RWPE2 (cell line): ENCODE results near the gene BTBD9.

Source experiments
- ATAC-seq: fragments of 200-7000 bp; cut with Tn5 transposase; 3 replicates; pipeline ENCODE4 v1.9.1; 2021; ENCODE audit warnings: low read depth
- DNase-seq: peaks from one replicate; pipeline ENCODE4 v3.0.0-alpha.2; 2020; ENCODE audit warnings: low spot score
- H3K27ac ChIP-seq: fragments of 450-650 bp; 2 replicates; pipeline ENCODE4 v1.5.1; 2017; ENCODE audit warnings: mild to moderate bottlenecking; ENCODE audit not compliant: poor library complexity, severe bottlenecking
- H3K27me3 ChIP-seq: fragments of 250-450 bp; sonication (Bioruptor Pico); 2 replicates; pipeline ENCODE4 v1.5.1; 2021; ENCODE audit warnings: mild to moderate bottlenecking, moderate library complexity; ENCODE audit not compliant: insufficient read depth, poor library complexity, severe bottlenecking
- H3K36me3 ChIP-seq: fragments of 250-450 bp; sonication (Bioruptor Pico); 2 replicates; pipeline ENCODE4 v1.5.1; 2020; ENCODE audit warnings: low read depth, mild to moderate bottlenecking, moderate library complexity
- H3K4me1 ChIP-seq: fragments of 250-450 bp; sonication (Bioruptor Pico); 2 replicates; pipeline ENCODE4 v1.5.1; 2021; ENCODE audit warnings: mild to moderate bottlenecking, moderate library complexity; ENCODE audit not compliant: insufficient read depth, poor library complexity, severe bottlenecking
- H3K4me3 ChIP-seq: fragments of 250-450 bp; sonication (Bioruptor Pico); 2 replicates; pipeline ENCODE4 v1.5.1; 2021; ENCODE audit warnings: mild to moderate bottlenecking, moderate library complexity; ENCODE audit not compliant: severe bottlenecking
- H3K9me3 ChIP-seq: fragments of 250-450 bp; sonication (Bioruptor Pico); 2 replicates; pipeline ENCODE4 v1.5.1; 2021; ENCODE audit warnings: mild to moderate bottlenecking, moderate library complexity; ENCODE audit not compliant: severe bottlenecking
- CTCF ChIP-seq: fragments of 450-650 bp; IDR thresholded peaks from one replicate; pipeline ENCODE4 v1.5.1; 2017; ENCODE audit warnings: mild to moderate bottlenecking, moderate library complexity; ENCODE audit not compliant: poor library complexity, severe bottlenecking

BTBD9 gene

DNA sequence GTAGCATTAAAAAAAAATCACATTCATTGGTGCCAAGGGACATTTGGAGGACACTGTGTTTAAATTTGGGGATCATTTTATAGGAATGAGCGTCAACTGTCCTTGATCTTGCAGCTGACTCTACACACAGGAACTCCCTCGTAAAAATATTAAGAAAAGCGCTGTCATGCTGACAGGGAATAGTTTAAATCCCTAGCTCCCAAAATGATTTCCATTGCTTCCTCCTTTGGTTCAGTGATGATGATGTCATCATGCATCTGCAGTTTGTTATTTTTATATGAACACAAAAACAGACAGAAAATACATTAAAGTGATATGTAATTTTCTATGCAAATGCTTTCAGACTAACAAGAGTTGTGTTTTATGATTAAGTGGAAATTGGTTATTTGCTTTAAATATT is 275.6 kb downstream of the BTBD9 start:
- TF ChIP-seq CTCF: no peak

DNA sequence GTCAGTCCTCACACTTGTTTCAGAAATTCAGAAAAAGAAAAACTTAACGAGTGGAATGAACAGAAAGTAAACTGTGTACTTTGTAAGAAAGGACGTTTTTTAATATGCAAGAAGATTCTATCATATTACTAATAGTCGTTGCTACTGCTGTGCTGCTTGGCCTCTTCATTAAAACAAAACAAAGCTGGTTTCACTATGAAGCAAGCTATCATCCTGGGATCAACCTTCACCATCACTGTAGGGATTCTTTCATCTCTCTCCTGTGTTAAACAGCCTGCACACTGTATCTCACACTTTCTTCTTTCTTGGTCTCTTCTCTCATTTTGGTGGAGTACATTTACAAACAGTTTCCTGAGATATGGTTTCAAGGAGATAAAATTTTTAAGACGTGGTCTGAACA is 284.2 kb downstream of the BTBD9 start:
- TF ChIP-seq CTCF: no peak
- no peaks in the 10 kb centered on the region for H3K9me3 ChIP-seq

More for the DNA sequence above, 275.6 kb downstream of the BTBD9 start:
- Histone ChIP-seq H3K4me1 (no peaks in the 10 kb centered on the region), H3K27me3 (no peaks in the 10 kb centered on the region), H3K9me3 (no peaks in the 10 kb centered on the region), H3K4me3 (no peak overlapping the region), H3K36me3 (no peaks in the 10 kb centered on the region), H3K27ac (no peak overlapping the region)
- DNase-seq: no peak
- ATAC-seq: no peak

DNA sequence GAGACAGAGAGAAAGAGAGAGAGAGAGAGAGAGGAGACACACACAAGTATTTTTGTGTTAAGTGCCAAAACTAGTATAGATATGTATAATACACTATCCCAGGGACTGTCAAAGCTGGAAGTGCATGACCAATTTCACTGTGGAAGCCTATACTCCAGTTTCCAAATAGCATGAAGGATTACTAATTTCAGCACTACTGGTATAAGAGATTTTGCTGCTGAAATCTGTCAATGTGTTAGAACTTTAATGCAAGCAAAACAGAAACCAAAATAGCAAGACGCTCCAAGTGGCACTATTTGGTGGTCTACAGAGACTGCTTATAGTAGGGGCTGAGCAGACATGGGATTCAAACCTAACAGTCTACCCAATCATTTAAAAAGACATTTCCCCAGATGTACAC is 284.8 kb downstream of the BTBD9 start:
- Histone ChIP-seq H3K27ac (no peak overlapping the region), H3K27me3 (no peaks in the 10 kb centered on the region), H3K4me1 (no peaks in the 10 kb centered on the region), H3K4me3 (no peak overlapping the region), H3K9me3 (no peaks in the 10 kb centered on the region), H3K36me3 (no peaks in the 10 kb centered on the region)
- no peak for TF ChIP-seq CTCF
- no peak for DNase-seq
- no peak for ATAC-seq

More for the DNA sequence above, 284.2 kb downstream of the BTBD9 start:
- DNase-seq: no peak
- Histone ChIP-seq H3K27me3 (no peaks in the 10 kb centered on the region), H3K4me1 (no peaks in the 10 kb centered on the region), H3K4me3 (no peak overlapping the region), H3K27ac (no peak overlapping the region), H3K36me3 (no peaks in the 10 kb centered on the region)
- ATAC-seq: no peak

DNA sequence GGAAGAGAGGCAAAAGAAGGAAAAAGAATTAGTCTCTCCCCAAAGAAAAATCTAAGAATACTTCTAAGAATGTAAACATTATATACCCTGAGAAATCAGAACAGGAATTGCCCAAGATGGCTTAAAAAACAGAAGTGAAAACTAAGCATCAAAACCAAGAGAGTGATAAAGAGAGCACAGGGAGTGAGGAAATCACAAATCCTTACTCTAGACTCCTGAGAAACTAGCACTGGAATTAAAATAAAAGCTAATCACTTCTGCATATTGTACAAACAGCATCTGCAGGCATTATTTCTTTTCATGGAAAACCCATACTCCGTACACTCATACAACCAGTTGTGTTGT is 285.7 kb downstream of the BTBD9 start:
- no peaks in the 10 kb centered on the region for H3K27me3 ChIP-seq
- no peak for TF ChIP-seq CTCF
- DNase-seq (no peak), ATAC-seq (no peak)
- no peak overlapping the region for H3K4me3 ChIP-seq
- no peaks in the 10 kb centered on the region for H3K4me1 ChIP-seq
- H3K36me3 ChIP-seq: no peaks in the 10 kb centered on the region
- no peak overlapping the region for H3K27ac ChIP-seq
- no peaks in the 10 kb centered on the region for H3K9me3 ChIP-seq

GRCh38 chr6:38353310-38354036 is 286.3 kb downstream of the BTBD9 start:
- ATAC-seq (no peak), DNase-seq (no peak)
- H3K27me3 ChIP-seq: no peaks in the 10 kb centered on the region
- H3K27ac ChIP-seq: no peak overlapping the region
- no peak overlapping the region for H3K4me3 ChIP-seq
- H3K9me3 ChIP-seq: no peaks in the 10 kb centered on the region
- H3K4me1 ChIP-seq: no peaks in the 10 kb centered on the region
- no peak for TF ChIP-seq CTCF
- no peaks in the 10 kb centered on the region for H3K36me3 ChIP-seq
